IMR-90 (cell line): ENCODE measurements around the gene ZNF616. TPM values are rescaled to one million over a fixed set of nuclear protein-coding genes. Genes with fewer than 3 reads are reported as not detected.

Source experiments
- ATAC-seq: fragments of 200-7000 bp; cut with Tn5 transposase; 2 replicates; pipeline ENCODE4 v1.9.1; 2020; ENCODE audit warnings: low read depth, mild to moderate bottlenecking, moderate library complexity
- BruUV-seq: library from RNA; stranded (reverse); fragments of 400-500 nt; replicated peaks from 2 replicates; lab custom pipeline; 2021; lab: Mats Ljungman, UMichigan
- CTCF ChIA-PET: fragments of 300-600 bp; formaldehyde crosslinking; extraction: SDS; loops from one replicate; lab custom pipeline; 2021; ENCODE audit warnings: antibody characterized with exemption; lab: Yijun Ruan, JAX
- POLR2A ChIA-PET: fragments of 300-600 bp; sonication (Branson Sonifier 250); formaldehyde crosslinking; loops from one replicate; lab custom pipeline; 2022; ENCODE audit warnings: antibody characterized with exemption; ENCODE audit not compliant: unreplicated experiment; lab: Charles Lee
- DNase-seq: peaks from one replicate; pipeline ENCODE4 v3.0.0; 2013
- H2AFZ ChIP-seq: replicated peaks from 2 replicates; pipeline ENCODE3; 2013; ENCODE audit warnings: low read length, mild to moderate bottlenecking; ENCODE audit not compliant: poor library complexity
- H2AK5ac ChIP-seq: 2 replicates; pipeline ENCODE4 v1.6.1; 2013; ENCODE audit warnings: low read depth, low read length, inconsistent platforms
- H2AK9ac ChIP-seq: replicated peaks from 2 replicates; pipeline ENCODE3; 2013; ENCODE audit warnings: mild to moderate bottlenecking, low read depth, low read length, moderate library complexity; ENCODE audit not compliant: poor library complexity
- H2BK120ac ChIP-seq: 2 replicates; pipeline ENCODE4 v1.6.1; 2013; ENCODE audit warnings: low read depth, low read length, inconsistent platforms
- H2BK15ac ChIP-seq: 3 replicates; pipeline ENCODE4 v1.6.1; 2013; ENCODE audit warnings: low read depth, low read length, inconsistent platforms
- H2BK20ac ChIP-seq: 2 replicates; pipeline ENCODE4 v1.6.1; 2013; ENCODE audit warnings: low read depth, mild to moderate bottlenecking, inconsistent platforms, low read length, moderate library complexity
- H2BK5ac ChIP-seq: 2 replicates; pipeline ENCODE4 v1.6.1; 2013; ENCODE audit warnings: mild to moderate bottlenecking, low read depth, low read length, inconsistent platforms; ENCODE audit not compliant: poor library complexity, severe bottlenecking
- H3K14ac ChIP-seq: replicated peaks from 2 replicates; pipeline ENCODE4 v1.6.1; 2013; ENCODE audit warnings: low read depth, low read length, inconsistent platforms
- H3K18ac ChIP-seq: 2 replicates; pipeline ENCODE4 v1.6.1; 2013; ENCODE audit warnings: low read depth, low read length, control low read depth
- H3K23ac ChIP-seq: 2 replicates; pipeline ENCODE4 v1.6.1; 2013; ENCODE audit warnings: low read depth, low read length, inconsistent platforms
- H3K27ac ChIP-seq: 2 replicates; pipeline ENCODE4 v1.5.1; 2013; ENCODE audit warnings: mild to moderate bottlenecking, control low read depth, low read length; ENCODE audit not compliant: insufficient read depth
- H3K27me3 ChIP-seq: 2 replicates; pipeline ENCODE4 v1.6.1; 2013; ENCODE audit warnings: low read length; ENCODE audit not compliant: control insufficient read depth, insufficient read depth
- H3K36me3 ChIP-seq: 2 replicates; pipeline ENCODE4 v1.6.1; 2013; ENCODE audit warnings: low read length, mixed read lengths; ENCODE audit not compliant: control insufficient read depth, insufficient read depth
- H3K4ac ChIP-seq: 2 replicates; pipeline ENCODE4 v1.6.1; 2013; ENCODE audit warnings: low read depth, low read length, inconsistent platforms
- H3K4me1 ChIP-seq: 2 replicates; pipeline ENCODE4 v1.6.1; 2013; ENCODE audit warnings: low read length, mixed read lengths; ENCODE audit not compliant: control insufficient read depth, insufficient read depth
- H3K4me2 ChIP-seq: 2 replicates; pipeline ENCODE4 v1.6.1; 2013; ENCODE audit warnings: low read depth, mild to moderate bottlenecking, control low read depth, low read length, moderate library complexity
- H3K4me3 ChIP-seq: 2 replicates; pipeline ENCODE4 v1.5.1; 2013; ENCODE audit warnings: low read depth, mild to moderate bottlenecking, control low read depth, low read length, moderate library complexity; ENCODE audit not compliant: insufficient read depth
- H3K56ac ChIP-seq: 2 replicates; pipeline ENCODE4 v1.6.1; 2013; ENCODE audit warnings: low read length, inconsistent platforms; ENCODE audit not compliant: insufficient read depth; ENCODE audit errors: extremely low read depth
- H3K79me1 ChIP-seq, 2 experiments: 2 replicates each; pipeline ENCODE4 v1.6.1; 2013; ENCODE audit warnings: low read length in 2 of 2, inconsistent platforms in 1 of 2, low read depth in 1 of 2
- H3K9ac ChIP-seq: 2 replicates; pipeline ENCODE4 v1.6.1; 2013; ENCODE audit warnings: low read depth, low read length, control low read depth
- H3K9me1 ChIP-seq: 2 replicates; pipeline ENCODE4 v1.6.1; 2013; ENCODE audit warnings: low read length, inconsistent platforms; ENCODE audit not compliant: insufficient read depth
- H3K9me3 ChIP-seq: 2 replicates; pipeline ENCODE4 v1.6.1; 2013; ENCODE audit warnings: low read length; ENCODE audit not compliant: control insufficient read depth, insufficient read depth
- H4K20me1 ChIP-seq: 2 replicates; pipeline ENCODE4 v1.6.1; 2013; ENCODE audit warnings: low read length, inconsistent platforms; ENCODE audit not compliant: insufficient read depth
- H4K5ac ChIP-seq: 2 replicates; pipeline ENCODE4 v1.6.1; 2013; ENCODE audit warnings: mild to moderate bottlenecking, low read depth, low read length, control low read depth
- H4K8ac ChIP-seq, 2 experiments: 2 replicates each; pipeline ENCODE4 v1.6.1; 2013; ENCODE audit warnings: low read depth in 2 of 2, low read length in 2 of 2, control low read depth in 1 of 2, inconsistent platforms in 1 of 2
- H4K91ac ChIP-seq: 2 replicates; pipeline ENCODE4 v1.6.1; 2013; ENCODE audit warnings: low read depth, low read length, inconsistent platforms; ENCODE audit not compliant: insufficient read depth
- FOS ChIP-seq: fragments of 150-350 bp; IDR thresholded peaks from 2 replicates; pipeline ENCODE4 v1.6.1; 2016; ENCODE audit warnings: low read depth, low read length
- MAZ ChIP-seq: IDR thresholded peaks from 2 replicates; pipeline ENCODE4 v1.6.1; 2012; ENCODE audit warnings: low read depth, mild to moderate bottlenecking, low read length, improper control_type of control experiment, moderate library complexity, borderline replicate concordance
- MXI1 ChIP-seq: IDR thresholded peaks from 2 replicates; pipeline ENCODE4 v1.6.1; 2012; ENCODE audit warnings: low read depth, mild to moderate bottlenecking, low read length, moderate library complexity, borderline replicate concordance
- RAD21 ChIP-seq: IDR thresholded peaks from 2 replicates; pipeline ENCODE4 v1.6.1; 2012; ENCODE audit warnings: low read length, improper control_type of control experiment
- WGBS, 2 experiments: methylation state at CpG; one replicate each; pipeline versions ENCODE4 v1.1.5 to v1.1.7; 2013; ENCODE audit warnings: missing lambda C conversion rate in 2 of 2; ENCODE audit not compliant: insufficient read length in 1 of 2; ENCODE audit errors: extremely low coverage in 2 of 2; 5-methylcytosine and 5-hydroxymethylcytosine counted together
- dilution Hi-C: fragments of 300-500 bp; cut with HindIII; formaldehyde crosslinking; loops from one replicate; pipeline ENCODE4 v1.14.3; 2018; ENCODE audit warnings: low sequenced_read_pairs; ENCODE audit not compliant: unreplicated experiment
- in situ Hi-C: fragments of 300-500 bp; cut with MboI; formaldehyde crosslinking; loops from 3 replicates; pipeline ENCODE4 v1.14.3; 2019; ENCODE audit warnings: low sequenced_read_pairs, inconsistent platforms, mixed read lengths
- intact Hi-C: fragments of 100-400 bp; cut with micrococcal nuclease; formaldehyde crosslinking; loops from 2 replicates; pipeline ENCODE4 v1.10.0; 2022
- polyA plus RNA-seq, 3 experiments: library from polyadenylated mRNA; depleted of rRNA; stranded (reverse); fragments of >200 nt; gene quantifications; 2 replicates each; pipeline ENCODE4 v1.2.3, GENCODE V29; 2012; ENCODE audit warnings: low replicate concordance in 1 of 3
- total RNA-seq: library from RNA; depleted of rRNA; stranded (reverse); fragments of >200 nt; gene quantifications from 2 replicates; pipeline ENCODE4 v1.2.3, GENCODE V29; 2012
- TF ChIP-seq, protein P1 (sequence below): conservative IDR thresholded peaks from 2 replicates; pipeline ENCODE4 v1.5.1; 2012; ENCODE audit warnings: mild to moderate bottlenecking, low read depth, low read length, improper control_type of control experiment

Gene ZNF616
- total and polyA plus RNA-seq, 2 of the 4 experiments (the other 2 are of a cell fraction) = 2.8 to 13.6 TPM

DNA sequence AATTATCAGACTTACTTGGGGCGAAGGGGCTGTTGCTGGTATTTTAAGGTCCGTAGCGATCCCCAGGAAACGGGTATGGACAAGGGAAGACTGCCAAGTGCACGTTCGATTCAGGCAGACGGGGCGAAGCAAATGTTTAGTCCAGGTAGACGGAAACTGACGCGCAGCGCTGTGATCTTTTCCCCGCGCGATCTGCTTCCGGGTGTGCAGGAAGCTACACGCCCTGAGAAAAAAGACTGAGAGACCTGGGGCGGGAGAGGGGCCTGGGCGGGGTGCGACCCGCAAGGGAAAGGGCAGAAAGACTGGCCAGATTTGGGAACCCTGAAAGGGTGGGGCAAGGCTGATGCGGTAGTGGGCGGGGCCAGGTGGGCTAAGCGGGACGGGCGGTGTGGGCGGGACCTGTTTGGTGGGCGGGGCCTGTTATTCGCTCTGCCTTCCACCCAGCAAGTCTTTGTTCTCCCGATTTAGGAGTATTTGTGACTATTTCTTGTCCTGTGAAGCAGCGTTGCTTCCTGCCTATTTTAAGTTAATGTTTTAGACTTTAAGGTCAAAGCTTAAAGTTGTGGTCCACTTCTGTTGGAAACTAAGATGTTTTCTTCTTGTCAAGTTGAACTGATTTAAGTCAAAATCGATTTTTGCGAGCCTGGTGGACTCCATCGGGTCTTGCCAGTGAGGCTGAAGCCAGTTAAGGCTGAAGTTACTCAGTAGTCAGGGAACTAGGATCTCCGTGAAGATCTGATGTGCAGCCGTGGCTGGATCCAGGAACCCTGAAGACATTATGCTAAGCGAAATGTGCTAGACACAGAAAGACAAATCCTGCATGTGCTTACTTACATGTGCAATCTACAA, 31.8 kb upstream of the ZNF616 start, which contains the start of gene ZNF836:
TSS of gene ZNF836 (minus strand) at position 301 of the 849 bp plus-strand sequence. CDS start 3,549 bp downstream, outside the sequence.
- Histone ChIP-seq H4K8ac (peak within 1 kb of the TSS; percentile 79 to 85), H3K4me1 (no peaks in the 10 kb centered on the region), H2AK9ac (peak within 1 kb of the TSS; percentile 86), H3K4me3 (peak within 1 kb of the TSS; percentile 90), H3K23ac (peak within 1 kb of the TSS; percentile 88; the same call in 1 of the 2 replicates), H4K20me1 (no peaks in the 10 kb centered on the region), H3K4ac (peak within 1 kb of the TSS; percentile 80), H2BK5ac (peak within 1 kb of the TSS; percentile 48), H3K9ac (peak within 1 kb of the TSS; percentile 92), H3K27me3 (no peaks in the 10 kb centered on the region), H3K79me1 (peaks cover 5 to 14% of the 10 kb centered on the region in 2 experiments; a peak in 3 of 4 replicates), H3K14ac (peak within 1 kb of the TSS; percentile 89), H2AK5ac (0 out of 2 replicates have a peak within 1 kb of the TSS, but pooled peaks have one; percentile 41), H4K91ac (peak within 1 kb of the TSS; percentile 86), H3K27ac (peak within 1 kb of the TSS; percentile 68), H3K56ac (peak within 1 kb of the TSS; percentile 70; the same call in 1 of the 2 replicates), H2BK120ac (peak within 1 kb of the TSS; percentile 55; the same call in 1 of the 2 replicates), H3K9me1 (no peaks in the 10 kb centered on the region), H2BK20ac (no peak within 1 kb of the TSS; the same call in 1 of the 2 replicates), H4K5ac (peak within 1 kb of the TSS; percentile 89), H3K36me3 (peaks cover 7% of the 10 kb centered on the region), H3K18ac (peak within 1 kb of the TSS; percentile 62; the same call in 1 of the 2 replicates), H2BK15ac (peak within 1 kb of the TSS; percentile 76; the same call in 2 of the 3 replicates), H3K9me3 (no peaks in the 10 kb centered on the region), H3K4me2 (peak within 1 kb of the TSS; percentile 94), H2AFZ (peak within 1 kb of the TSS; percentile 98)
- ChIA-PET CTCF (interaction anchor here (0.5 kb wide), 1 partner anchor 9 kb away, joined by 3 read pairs; no protein-coding TSS in a partner anchor), POLR2A (interaction anchor here (0.6 kb wide), 2 partner anchors 13 to 14 kb away, joined by 4 read pairs; no protein-coding TSS in a partner anchor)
- ATAC-seq (peak; percentile 96), DNase-seq (peak; percentile 59)
- in situ Hi-C loops (no loop called here), intact Hi-C loops (loop anchor here (2.0 kb wide), 1 partner anchor 17 kb away; no protein-coding TSS in a partner anchor), dilution Hi-C loops (no loop called here)
- TF ChIP-seq MXI1 (0 out of 2 replicates have a peak, but pooled peaks have one; percentile 29), RAD21 (no peak), MAZ (no peak), FOS (no peak)
- TF ChIP-seq, protein P1, sequence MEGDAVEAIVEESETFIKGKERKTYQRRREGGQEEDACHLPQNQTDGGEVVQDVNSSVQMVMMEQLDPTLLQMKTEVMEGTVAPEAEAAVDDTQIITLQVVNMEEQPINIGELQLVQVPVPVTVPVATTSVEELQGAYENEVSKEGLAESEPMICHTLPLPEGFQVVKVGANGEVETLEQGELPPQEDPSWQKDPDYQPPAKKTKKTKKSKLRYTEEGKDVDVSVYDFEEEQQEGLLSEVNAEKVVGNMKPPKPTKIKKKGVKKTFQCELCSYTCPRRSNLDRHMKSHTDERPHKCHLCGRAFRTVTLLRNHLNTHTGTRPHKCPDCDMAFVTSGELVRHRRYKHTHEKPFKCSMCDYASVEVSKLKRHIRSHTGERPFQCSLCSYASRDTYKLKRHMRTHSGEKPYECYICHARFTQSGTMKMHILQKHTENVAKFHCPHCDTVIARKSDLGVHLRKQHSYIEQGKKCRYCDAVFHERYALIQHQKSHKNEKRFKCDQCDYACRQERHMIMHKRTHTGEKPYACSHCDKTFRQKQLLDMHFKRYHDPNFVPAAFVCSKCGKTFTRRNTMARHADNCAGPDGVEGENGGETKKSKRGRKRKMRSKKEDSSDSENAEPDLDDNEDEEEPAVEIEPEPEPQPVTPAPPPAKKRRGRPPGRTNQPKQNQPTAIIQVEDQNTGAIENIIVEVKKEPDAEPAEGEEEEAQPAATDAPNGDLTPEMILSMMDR = no peak
- no TSS peak for BruUV-seq
- WGBS, 2 experiments = 23% methylated on average over 12 of the region's 37 CpGs; no CpG with 5 or more reads in 1 of the 2 experiments
